SU-DHL-6 (cell line): ENCODE data around the gene ARMC9.

Source experiments
- H2AFZ ChIP-seq: fragments of 200-600 bp; sonication (generic); 2 replicates; pipeline ENCODE4 v1.6.1; 2014; ENCODE audit warnings: low read depth, mild to moderate bottlenecking, moderate library complexity, mixed read lengths, antibody characterized with exemption, low read length; ENCODE audit not compliant: severe bottlenecking
- H3F3A ChIP-seq: fragments of 200-600 bp; shearing (Covaris generic); 2 replicates; pipeline ENCODE4 v1.6.0; 2016; ENCODE audit warnings: antibody characterized with exemption, mild to moderate bottlenecking; ENCODE audit not compliant: insufficient read depth
- H3K27ac ChIP-seq: fragments of 200-600 bp; sonication (generic); 2 replicates; pipeline ENCODE4 v1.5.1; 2016; ENCODE audit warnings: low read depth, mild to moderate bottlenecking, low read length, moderate library complexity, mixed read lengths
- H3K27me3 ChIP-seq: fragments of 200-600 bp; sonication (generic), shearing (Covaris generic); 2 replicates; pipeline ENCODE4 v1.6.0; 2014; ENCODE audit warnings: mild to moderate bottlenecking, low read length
- H3K36me3 ChIP-seq: fragments of 200-600 bp; sonication (generic); 2 replicates; pipeline ENCODE4 v1.6.1; 2014; ENCODE audit warnings: mild to moderate bottlenecking, low read length, mixed read lengths
- H3K4me2 ChIP-seq: fragments of 300-600, 200-600 bp; shearing (Covaris generic), sonication (generic); 2 replicates; pipeline ENCODE4 v1.6.0; 2014; ENCODE audit warnings: low read length, low read depth, mild to moderate bottlenecking; ENCODE audit not compliant: poor library complexity, severe bottlenecking
- H3K4me3 ChIP-seq: fragments of 200-600 bp; sonication (generic); 2 replicates; pipeline ENCODE4 v1.5.1; 2014; ENCODE audit warnings: antibody characterized with exemption, low read length, mild to moderate bottlenecking, mixed read lengths; ENCODE audit not compliant: insufficient read depth, poor library complexity, severe bottlenecking
- H3K79me2 ChIP-seq: fragments of 200-600 bp; sonication (generic); 2 replicates; pipeline ENCODE4 v1.6.1; 2014; ENCODE audit warnings: mild to moderate bottlenecking, low read length, moderate library complexity; ENCODE audit not compliant: insufficient read depth
- H3K9ac ChIP-seq: fragments of 200-600 bp; sonication (generic); 2 replicates; pipeline ENCODE4 v1.7.0; 2014; ENCODE audit warnings: mild to moderate bottlenecking, low read length
- H3K9me2 ChIP-seq: fragments of 200-600 bp; sonication (generic); replicated peaks from 2 replicates; pipeline ENCODE4 v1.6.1; 2014; ENCODE audit warnings: low read length; ENCODE audit not compliant: insufficient read depth
- H3K9me3 ChIP-seq: fragments of 200-600 bp; sonication (generic); 2 replicates; pipeline ENCODE4 v1.6.1; 2014; ENCODE audit warnings: low read length, mixed read lengths; ENCODE audit not compliant: insufficient read depth
- H4K20me1 ChIP-seq: fragments of 200-600 bp; sonication (generic); 2 replicates; pipeline ENCODE4 v1.6.1; 2014; ENCODE audit warnings: low read depth, mild to moderate bottlenecking, antibody characterized with exemption, low read length, moderate library complexity, mixed read lengths
- EZH2phosphoT487 ChIP-seq: fragments of 200-600 bp; sonication (generic), shearing (Covaris generic); conservative IDR thresholded peaks from 2 replicates; pipeline ENCODE4 v1.6.1; 2018; ENCODE audit warnings: mild to moderate bottlenecking, antibody characterized with exemption, low read length, moderate library complexity, mixed read lengths
- TF ChIP-seq, protein P1 (sequence below): fragments of 200-600 bp; sonication (generic); IDR thresholded peaks from one replicate; pipeline ENCODE4 v1.5.1; 2017; ENCODE audit warnings: antibody characterized with exemption, mild to moderate bottlenecking, low read length, moderate library complexity; ENCODE audit not compliant: insufficient read depth, poor library complexity, severe bottlenecking

The ARMC9 gene

DNA sequence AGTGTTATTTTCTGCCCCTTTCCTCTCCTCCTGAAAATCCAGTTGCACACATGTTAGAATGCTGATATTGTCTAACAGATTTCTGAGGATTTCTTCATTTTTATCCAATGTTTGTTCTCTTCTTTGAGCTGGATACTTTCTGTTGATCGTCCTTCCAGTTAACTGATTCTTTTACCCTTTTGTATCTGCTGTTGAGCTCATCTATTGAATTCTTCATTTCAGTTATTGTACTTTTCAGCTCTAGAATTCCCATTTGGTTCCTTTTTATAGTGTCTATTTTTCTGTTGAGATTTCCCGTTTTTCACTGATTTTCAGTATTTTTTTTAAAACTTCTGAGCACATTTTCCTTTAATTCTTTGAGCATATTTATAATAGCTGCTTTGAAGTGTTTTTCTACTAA, 119.1 kb downstream of the ARMC9 start:
- TF ChIP-seq, protein P1, sequence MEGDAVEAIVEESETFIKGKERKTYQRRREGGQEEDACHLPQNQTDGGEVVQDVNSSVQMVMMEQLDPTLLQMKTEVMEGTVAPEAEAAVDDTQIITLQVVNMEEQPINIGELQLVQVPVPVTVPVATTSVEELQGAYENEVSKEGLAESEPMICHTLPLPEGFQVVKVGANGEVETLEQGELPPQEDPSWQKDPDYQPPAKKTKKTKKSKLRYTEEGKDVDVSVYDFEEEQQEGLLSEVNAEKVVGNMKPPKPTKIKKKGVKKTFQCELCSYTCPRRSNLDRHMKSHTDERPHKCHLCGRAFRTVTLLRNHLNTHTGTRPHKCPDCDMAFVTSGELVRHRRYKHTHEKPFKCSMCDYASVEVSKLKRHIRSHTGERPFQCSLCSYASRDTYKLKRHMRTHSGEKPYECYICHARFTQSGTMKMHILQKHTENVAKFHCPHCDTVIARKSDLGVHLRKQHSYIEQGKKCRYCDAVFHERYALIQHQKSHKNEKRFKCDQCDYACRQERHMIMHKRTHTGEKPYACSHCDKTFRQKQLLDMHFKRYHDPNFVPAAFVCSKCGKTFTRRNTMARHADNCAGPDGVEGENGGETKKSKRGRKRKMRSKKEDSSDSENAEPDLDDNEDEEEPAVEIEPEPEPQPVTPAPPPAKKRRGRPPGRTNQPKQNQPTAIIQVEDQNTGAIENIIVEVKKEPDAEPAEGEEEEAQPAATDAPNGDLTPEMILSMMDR, result no peak
- TF ChIP-seq EZH2phosphoT487, result no peak
- no peak overlapping the region for H3K9ac ChIP-seq
- H3K36me3 ChIP-seq, result 0 out of 2 replicates have a peak, but pooled peaks cover 3% of the 10 kb centered on the region
- no peaks in the 10 kb centered on the region for H3K79me2 ChIP-seq
- no peak overlapping the region for H3K4me3 ChIP-seq
- H2AFZ ChIP-seq, result no peak overlapping the region
- no peaks in the 10 kb centered on the region for H3K9me3 ChIP-seq
- H3K4me2 ChIP-seq, result peak overlapping the region; percentile 82
- no peaks in the 10 kb centered on the region for H3K9me2 ChIP-seq
- peak overlapping the region; percentile 99 for H3K27ac ChIP-seq
- H3K27me3 ChIP-seq, result no peaks in the 10 kb centered on the region
- no peaks in the 10 kb centered on the region for H4K20me1 ChIP-seq
- peaks cover 59% of the 10 kb centered on the region for H3F3A ChIP-seq

DNA sequence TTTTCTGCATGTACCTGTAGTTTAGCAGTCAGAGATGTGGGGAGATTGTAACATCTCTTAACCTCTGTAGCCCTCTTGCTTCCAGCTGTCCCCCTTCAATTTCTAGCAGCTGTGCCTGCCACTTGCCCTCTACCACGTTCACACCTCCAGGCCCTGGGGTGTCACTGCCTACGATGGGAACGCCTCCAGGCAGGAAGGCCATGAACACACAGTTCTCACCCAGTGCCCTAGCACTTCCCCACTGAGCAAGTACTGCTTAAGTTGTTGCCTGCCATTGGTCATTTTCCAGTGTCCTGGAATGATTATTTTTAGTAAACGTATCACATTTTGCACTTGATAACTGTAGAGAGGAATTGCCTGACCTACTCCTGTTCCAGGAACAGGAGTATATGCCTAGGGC, 120.0 kb downstream of the ARMC9 start:
- H3K9ac ChIP-seq, result no peak overlapping the region
- H3K27me3 ChIP-seq, result no peaks in the 10 kb centered on the region
- H3K36me3 ChIP-seq, result 0 out of 2 replicates have a peak, but pooled peaks cover 3% of the 10 kb centered on the region
- peak overlapping the region; percentile 99; the same call in 1 of the 2 replicates for H3K27ac ChIP-seq
- no peaks in the 10 kb centered on the region for H3K79me2 ChIP-seq
- H3K4me3 ChIP-seq, result no peak overlapping the region
- no peak overlapping the region for H3K4me2 ChIP-seq
- TF ChIP-seq, protein P1, result no peak
- TF ChIP-seq EZH2phosphoT487, result no peak
- no peaks in the 10 kb centered on the region for H4K20me1 ChIP-seq
- H3K9me2 ChIP-seq, result no peaks in the 10 kb centered on the region
- no peak overlapping the region for H2AFZ ChIP-seq
- H3F3A ChIP-seq, result peaks cover 51% of the 10 kb centered on the region
- no peaks in the 10 kb centered on the region for H3K9me3 ChIP-seq

DNA sequence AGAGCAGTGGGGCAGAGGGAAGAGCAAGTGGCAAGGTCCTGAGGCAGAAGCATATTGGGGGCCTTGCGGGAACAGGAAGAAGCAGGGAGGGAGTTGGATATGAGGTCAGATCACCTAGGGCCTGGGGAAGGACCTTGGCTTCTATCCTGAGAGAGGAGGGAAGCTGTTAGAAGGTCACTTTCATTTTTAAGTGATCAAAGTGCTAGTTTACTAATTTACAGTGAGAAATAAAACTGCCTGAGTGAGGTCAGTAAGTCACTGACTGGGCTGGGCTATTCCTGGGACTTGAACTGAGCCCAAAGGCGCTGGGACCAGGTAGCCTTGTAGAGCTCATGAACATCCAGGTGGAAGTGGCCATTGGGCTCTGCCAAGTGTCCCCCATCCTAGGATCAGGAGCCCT, 120.5 kb downstream of the ARMC9 start:
- Histone ChIP-seq H3K4me2 (no peak overlapping the region), H3K27ac (no peak overlapping the region)

More for the DNA sequence above, 120.5 kb downstream of the ARMC9 start:
- no peak overlapping the region for H2AFZ ChIP-seq
- no peak overlapping the region for H3K4me3 ChIP-seq
- H3K9me2 ChIP-seq, result no peaks in the 10 kb centered on the region
- H3F3A ChIP-seq, result peaks cover 49% of the 10 kb centered on the region
- no peaks in the 10 kb centered on the region for H3K27me3 ChIP-seq
- 0 out of 2 replicates have a peak, but pooled peaks cover 3% of the 10 kb centered on the region for H3K36me3 ChIP-seq
- TF ChIP-seq, protein P1, result no peak
- TF ChIP-seq EZH2phosphoT487, result no peak
- H3K9ac ChIP-seq, result no peak overlapping the region
- no peaks in the 10 kb centered on the region for H3K79me2 ChIP-seq
- H4K20me1 ChIP-seq, result no peaks in the 10 kb centered on the region
- H3K9me3 ChIP-seq, result no peaks in the 10 kb centered on the region
